Jurkat, Clone E6-1 (cell line): ENCODE measurements around the gene MKLN1.
"Not testable (repeated sequence)": the region's sequence is repeated elsewhere in the genome, so short reads cannot be mapped to it uniquely, and the experiment has no call there.

Experiments used
- DNase-seq: peaks from one replicate; pipeline ENCODE4 v3.0.0-alpha.2; 2011; ENCODE audit warnings: low read depth, low spot score
- H3K4me3 ChIP-seq: 2 replicates; pipeline ENCODE4 v1.5.1; 2011; ENCODE audit warnings: mild to moderate bottlenecking, low read length, control low read depth, moderate library complexity

MKLN1 gene

DNA sequence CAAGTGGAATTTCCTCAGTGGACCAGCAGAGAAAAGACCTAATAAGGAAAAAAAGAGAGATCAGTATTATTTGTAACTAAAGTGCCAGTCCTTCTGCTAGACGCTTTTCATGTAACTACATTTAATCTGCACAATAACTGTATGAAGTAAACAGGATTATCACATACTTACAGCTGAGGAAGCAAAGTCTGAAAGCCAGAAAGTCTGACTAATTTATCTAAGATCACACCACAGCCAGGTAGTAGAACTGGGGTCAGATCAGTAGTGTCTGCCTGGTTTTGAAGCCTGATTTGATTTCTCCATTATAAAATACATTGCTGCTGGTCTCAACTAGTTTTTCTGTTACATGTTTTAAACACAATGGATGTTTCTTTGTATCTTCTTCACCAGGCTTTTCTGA lies 159.5 kb downstream of the MKLN1 start:
- H3K4me3 ChIP-seq: no peak overlapping the region
- DNase-seq: no peak

DNA sequence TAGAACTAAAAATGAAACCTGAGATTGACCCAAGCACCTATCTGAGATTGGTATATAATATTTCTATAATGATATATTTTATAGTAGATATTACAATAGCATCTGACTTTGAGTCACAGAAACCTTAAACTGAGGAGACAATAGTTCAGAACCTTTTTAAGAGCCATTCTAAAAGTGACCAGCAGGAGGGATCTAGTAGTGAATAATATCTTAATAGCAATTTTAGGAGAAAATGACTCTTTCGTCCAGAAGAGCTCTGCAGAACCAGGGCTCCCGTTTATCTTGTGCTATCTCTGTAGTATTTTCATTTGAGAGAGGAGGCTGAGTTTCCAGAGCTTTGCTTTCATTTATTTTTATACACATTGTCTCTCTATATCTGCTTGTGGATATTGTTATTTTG lies 160.7 kb downstream of the MKLN1 start:
- DNase-seq: no peak
- H3K4me3 ChIP-seq: no peak overlapping the region

DNA sequence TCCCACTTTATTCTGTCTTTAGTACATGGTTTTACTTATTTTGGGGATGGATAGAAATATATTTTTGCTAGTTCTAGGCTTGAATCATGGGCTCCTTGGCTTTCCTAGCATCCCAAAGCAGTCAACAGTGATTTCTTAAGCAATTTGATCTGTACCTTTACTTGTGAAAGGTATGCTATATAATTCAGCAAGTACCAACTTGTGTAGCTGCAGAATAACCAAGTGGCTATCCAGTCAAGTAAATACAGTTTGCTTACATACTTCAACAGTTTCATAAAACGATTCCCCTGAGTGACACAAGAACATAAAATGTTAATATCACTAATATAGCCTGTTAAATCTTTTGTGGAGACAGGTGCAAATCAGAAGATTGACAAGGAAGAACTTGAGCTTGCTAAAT lies 161.5 kb downstream of the MKLN1 start:
- no peak for DNase-seq
- H3K4me3 ChIP-seq: no peak overlapping the region

DNA sequence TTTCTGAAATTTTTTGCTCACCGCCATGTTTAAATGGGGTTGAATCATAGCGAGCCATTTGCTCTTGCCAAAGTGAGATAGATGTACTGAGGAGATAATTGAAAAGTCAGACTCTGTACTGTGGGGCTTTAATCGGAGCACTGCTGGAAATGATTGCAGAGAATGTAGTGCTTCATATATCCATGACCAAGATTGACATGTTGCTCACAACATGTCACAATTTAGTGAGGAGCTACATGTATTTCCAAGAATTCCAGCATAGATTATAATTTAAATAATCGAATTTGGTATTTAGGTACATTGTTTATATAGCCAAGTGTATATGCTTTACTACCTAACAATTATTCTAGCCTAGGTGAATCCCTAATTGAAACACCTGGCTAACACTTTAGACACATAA lies 162.2 kb downstream of the MKLN1 start:
- DNase-seq: no peak
- H3K4me3 ChIP-seq: no peak overlapping the region

DNA sequence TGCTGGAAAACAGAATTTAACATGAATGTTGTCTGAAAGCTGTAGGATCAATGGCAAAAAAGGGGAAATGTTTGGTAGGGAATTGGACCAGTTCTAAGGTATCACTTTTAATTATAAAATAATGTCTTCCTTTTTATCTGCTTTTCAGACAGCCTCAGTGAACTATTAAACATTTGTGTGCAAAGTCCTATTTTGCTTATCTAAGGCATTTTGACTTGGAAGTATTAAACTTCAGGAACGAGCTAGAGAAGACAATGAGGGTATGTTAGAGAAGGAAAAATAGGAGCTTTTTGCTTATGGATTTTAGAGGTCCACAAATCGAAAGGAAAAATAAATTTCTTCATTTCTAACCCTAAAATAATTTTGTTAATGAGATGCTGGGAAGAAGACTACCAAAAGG lies 165.4 kb downstream of the MKLN1 start:
- H3K4me3 ChIP-seq: no peak overlapping the region
- DNase-seq: no peak

DNA sequence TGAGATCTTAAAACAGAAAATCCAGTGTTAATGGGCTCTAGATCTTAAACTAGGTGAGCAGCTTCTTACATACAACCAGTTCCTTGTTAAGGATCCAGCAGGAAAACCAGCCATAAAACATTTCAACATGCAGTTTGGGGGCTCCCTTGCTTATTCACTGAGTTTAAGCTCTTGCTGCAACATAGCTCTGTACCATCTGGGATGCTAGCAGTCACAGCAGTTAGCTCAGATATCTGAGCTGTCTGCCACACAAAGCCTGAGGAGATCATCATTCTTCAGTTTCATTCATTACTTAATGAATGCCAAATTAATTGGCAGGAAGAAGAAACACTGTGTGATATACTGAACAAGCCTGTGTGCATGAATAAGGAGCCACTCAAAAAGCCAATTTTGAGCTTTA lies 165.9 kb downstream of the MKLN1 start:
- no peak overlapping the region for H3K4me3 ChIP-seq
- no peak for DNase-seq

DNA sequence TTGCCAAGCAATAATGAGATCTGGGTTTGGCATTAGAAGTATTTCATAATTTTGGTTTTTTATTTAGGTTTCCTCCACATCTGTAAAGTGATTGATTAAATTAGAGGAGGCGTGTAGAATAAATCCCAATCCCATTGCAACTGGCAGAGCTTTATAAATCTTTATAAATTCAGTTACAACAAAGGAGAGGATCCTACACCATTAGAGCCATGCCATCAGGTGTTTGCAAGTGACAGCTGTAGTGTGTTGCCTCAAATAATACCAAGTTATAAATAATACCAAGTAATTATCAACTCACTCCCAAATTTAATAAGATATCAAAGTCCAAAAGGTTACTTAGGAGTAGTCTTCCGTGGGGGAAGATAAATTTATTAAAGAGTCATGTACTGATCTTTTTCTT lies 166.5 kb downstream of the MKLN1 start:
- DNase-seq: no peak
- H3K4me3 ChIP-seq: no peak overlapping the region

DNA sequence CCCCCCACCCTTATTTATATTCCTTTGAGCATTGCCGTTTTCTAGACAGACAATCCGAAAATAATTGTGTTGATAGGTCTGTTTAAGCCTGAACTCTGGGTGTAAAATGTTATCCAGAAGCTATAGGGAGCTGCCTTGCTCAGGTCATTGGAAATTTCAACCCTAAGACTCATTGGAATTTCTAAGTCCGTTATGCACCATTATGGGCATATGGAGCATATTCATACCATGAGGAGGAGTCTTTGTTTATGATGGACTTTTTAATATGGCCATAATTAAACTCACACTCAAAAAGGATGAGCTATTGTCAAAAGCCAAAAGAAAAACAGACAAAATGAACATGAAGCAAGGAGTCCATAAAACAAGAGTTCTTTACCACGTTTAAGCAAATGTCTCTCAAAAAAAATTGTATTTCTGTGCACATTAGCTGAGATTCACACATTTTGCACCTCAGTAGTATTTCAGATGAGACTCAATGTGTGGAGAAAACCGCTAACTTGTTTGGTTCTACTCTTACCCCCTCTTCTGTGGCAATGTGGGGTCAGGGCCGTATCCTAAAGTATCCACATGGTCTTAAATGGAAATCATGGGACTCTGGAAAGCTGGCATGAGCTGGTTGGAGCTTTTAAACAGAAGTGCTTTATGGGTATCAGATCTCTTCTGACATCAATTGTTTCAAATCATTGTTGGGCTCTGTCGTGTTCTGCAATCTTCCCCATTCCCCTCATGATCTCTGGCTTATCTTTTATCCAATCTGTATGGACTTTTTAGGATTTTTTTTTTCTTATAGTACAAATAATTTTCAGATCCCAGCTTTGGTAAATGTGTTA lies 168.2 kb downstream of the MKLN1 start:
- H3K4me3 ChIP-seq: no peak overlapping the region
- DNase-seq: no peak

DNA sequence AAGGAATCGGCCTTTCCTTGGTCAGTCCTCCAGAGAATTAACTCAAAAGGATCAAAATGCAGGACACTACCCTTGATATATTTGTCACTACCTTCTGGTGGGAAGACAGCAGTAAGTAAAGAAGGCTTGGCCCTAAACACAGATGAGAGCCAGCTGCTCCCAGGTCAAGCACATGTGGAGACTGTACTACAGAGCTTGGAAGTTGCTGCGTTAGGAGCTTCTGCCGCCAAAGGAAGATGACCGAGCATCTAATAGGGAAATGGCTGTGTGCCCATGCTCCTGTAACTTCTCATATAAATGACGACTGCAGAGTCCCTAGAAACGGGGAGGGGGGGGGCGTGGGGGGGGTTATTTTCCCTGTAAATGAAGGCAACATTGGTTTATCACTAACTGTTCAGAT lies 169.8 kb downstream of the MKLN1 start:
- no peak for DNase-seq
- H3K4me3 ChIP-seq: no peak overlapping the region

DNA sequence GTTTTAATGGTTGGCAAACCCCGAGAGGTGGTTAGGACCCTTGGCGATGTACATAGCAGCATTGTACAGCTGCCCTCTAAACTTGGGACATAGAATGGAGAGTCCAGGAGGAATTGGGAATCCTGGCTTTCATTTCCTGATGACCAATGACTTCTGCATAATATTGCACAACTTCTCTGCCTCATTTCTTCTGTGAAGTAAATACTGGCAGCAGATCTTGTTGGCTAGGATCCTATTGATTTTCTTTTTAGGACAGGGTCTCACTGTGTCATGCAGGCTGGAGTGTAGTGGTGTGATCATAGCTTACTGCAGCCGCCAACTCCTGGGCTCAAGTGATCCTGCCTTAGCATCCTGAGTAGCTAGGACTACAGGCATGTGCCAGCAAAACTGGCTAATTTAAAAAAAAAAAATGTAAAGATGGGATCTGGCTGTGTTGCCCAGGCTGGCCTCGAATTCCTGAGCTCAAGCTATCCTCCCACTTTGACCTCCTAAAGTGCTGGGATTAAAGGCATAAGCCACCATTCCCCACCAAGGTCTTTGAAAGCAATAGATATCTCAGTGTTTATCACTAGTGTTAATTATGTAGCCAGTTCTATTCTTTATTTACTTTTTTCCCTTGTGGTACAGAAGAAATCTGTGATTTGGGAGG lies 170.7 kb downstream of the MKLN1 start:
- no peak overlapping the region for H3K4me3 ChIP-seq
- no peak for DNase-seq

DNA sequence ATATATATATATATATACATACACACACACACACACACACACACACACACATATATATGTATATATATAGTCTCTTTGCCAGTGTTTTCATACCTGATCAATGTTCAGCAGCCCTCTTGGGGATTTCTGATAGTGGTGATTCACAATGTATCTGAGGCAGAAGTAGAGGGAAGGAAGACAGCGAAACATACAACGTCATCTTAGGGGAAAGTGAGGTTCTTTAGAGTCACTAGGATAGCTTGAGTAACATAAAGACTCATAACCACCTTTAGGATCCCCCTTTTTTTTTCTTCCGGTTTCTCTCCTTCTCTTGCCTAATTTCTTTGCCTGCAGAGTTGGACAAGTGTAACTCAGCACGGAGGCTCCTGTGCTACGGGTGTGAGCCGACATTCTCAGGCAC lies 172.1 kb downstream of the MKLN1 start:
- DNase-seq: no peak
- H3K4me3 ChIP-seq: no peak overlapping the region

DNA sequence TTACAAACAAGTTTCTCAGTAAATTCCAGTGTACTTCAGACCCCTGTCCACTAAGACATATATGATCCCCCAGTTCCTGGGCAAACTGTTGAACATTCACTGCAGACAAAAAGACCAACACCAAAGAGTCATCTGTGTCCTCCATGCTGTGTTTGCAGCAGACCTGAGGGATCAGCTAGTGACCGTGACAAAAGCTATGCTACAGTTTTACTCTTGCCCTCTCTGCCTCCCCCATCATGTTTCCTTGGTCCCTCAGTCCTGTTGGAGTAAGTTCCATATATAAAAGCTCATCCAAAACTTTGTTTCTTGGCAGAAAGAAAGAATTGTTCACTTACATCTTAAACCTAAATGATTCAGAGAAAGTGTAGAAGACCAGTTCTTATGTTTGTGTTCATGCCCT lies 172.7 kb downstream of the MKLN1 start:
- DNase-seq: no peak
- H3K4me3 ChIP-seq: no peak overlapping the region

DNA sequence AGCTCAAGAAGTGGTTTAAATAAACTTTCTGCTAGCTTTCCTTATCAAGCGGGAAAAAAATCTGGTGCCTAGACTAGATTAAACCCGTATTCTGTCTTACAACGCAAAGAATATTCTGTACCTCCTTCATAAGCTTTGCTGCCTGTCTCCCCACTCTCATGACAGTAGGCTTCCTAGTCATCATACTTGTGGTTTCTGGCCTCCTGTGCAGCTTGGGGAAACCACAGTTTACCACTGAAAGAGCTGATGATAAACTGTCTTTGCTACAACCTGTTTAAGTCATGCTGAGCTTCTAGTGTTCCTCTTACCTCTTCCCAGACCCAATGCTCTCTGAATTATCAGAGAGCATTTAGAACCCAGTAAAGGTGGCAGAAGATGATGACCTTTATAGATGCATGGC lies 173.7 kb downstream of the MKLN1 start:
- peak; percentile 90 for DNase-seq
- H3K4me3 ChIP-seq: no peak overlapping the region

DNA sequence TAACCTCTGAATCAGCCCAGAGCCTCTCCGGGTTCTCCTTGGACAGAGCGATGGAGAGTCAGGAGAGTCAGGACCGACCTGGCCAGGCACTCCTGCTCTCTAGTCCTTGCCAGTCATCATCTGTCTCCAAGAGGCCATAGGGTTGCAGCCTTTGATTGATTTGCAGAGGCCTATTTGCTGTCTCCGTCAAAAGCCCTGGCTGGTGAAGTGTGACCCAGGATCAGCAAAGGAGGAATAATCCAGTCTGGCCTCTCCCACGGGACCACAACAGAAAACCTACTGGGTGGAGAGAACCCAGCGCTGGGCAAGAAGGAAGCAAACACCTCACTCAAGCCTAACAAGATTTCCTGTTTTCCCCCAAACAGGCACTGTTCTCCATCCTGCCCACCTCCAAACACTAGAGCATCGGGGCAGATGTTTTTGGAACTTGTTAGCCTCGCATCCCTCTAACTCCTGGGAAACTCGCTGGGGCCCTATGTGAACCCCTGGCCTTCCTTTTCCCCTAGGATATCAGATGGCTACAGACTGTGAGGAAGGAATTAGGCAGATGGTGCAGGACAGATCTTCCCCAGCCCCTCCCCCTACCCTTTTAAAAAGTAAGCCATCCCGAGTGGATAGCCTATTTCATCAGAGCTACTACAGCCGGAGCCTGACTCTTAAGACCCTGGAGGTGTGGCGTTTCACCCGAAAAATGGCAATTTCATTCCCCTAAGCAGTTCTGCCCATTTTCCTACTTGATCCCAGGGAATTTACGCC lies 174.4 kb downstream of the MKLN1 start:
- no peak overlapping the region for H3K4me3 ChIP-seq
- no peak for DNase-seq

DNA sequence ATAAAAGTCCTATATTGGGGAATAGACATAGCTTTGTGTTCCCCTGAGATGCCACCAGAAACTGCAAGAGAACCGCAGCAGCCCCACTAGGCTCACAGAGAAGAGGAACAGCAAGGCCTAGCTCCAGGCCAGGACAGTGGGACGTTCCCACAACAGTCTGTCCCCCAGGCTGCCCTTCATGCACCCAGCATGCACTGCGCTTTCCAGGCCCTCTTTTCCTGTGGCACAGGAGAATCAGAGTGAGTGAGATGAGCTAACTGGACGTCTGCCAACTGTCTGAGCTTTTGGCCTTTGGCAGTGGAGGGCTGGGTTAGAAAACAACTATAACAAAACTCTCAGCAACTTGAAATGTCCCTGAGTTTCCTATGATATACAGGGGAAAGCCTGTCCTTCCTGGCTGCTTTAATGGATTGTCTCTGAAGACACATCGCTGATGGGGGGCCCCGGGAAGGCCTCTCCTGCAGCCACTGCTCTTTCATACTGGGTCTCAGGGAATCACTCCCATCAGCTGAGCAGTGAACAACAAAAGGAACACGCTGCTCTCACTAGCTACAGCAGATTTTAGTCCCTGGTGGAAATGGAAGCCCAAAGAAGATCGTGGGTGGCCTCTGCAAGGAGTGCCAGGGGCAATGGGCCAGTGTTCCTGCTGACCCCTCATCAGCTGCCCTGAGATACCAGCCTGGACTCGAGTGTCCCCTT lies 175.3 kb downstream of the MKLN1 start:
- no peak for DNase-seq
- no peak overlapping the region for H3K4me3 ChIP-seq

DNA sequence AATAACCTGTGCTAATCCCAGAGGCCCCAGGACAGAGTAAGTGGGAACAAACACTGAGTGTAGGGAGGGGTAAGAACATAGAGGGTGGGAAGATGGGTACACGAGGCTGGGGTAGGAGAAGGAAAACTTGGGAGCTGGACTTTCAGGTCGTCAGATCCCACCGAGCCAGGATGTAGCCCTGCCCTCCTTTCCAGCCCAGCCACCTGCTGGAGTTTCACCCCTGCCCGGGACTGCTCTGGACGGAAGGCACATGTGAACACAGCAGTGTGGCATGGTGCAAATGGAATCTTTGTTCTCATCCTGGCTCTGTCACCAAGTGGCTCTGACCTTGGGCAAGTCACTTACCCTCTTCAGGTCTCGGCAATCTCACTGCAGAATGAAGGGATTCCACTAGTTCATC lies 176.0 kb downstream of the MKLN1 start:
- H3K4me3 ChIP-seq: no peak overlapping the region
- no peak for DNase-seq

DNA sequence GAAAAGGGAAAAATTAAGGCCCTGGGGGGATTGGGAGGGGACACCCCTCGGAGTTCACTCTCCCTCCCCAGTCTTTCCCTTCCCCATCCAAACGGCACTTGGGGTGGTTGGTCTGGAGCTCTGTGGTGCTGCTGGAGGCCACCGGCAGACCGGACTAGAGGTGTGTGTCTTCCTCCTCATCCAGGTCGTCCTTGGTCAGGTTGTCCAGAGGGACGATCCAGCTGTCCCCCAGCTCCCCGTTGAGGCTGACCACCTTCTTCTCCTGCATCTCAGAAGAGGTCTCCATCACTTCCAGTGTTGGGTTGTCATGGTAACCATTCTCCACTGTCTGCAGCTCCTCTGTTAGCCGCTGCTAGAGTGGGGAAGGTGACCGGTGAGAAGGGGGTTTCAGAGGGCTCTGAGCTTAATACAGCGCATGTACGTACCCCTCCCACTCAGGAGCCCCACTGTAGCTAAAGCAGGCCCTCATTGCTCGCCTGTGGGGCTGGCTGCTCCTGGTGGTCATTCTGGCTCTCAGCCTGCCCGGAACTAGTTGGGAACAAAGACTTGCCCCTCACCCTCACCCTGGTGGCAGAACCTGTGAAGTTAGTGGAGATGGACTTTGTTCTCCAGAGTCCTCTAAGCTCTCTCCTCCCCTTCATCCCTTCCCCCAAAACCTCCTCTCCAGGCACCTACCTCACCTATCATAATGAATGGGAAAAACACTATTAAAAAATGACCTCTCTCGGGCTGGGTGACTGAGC lies 176.7 kb downstream of the MKLN1 start:
- no peak overlapping the region for H3K4me3 ChIP-seq
- DNase-seq: no peak

DNA sequence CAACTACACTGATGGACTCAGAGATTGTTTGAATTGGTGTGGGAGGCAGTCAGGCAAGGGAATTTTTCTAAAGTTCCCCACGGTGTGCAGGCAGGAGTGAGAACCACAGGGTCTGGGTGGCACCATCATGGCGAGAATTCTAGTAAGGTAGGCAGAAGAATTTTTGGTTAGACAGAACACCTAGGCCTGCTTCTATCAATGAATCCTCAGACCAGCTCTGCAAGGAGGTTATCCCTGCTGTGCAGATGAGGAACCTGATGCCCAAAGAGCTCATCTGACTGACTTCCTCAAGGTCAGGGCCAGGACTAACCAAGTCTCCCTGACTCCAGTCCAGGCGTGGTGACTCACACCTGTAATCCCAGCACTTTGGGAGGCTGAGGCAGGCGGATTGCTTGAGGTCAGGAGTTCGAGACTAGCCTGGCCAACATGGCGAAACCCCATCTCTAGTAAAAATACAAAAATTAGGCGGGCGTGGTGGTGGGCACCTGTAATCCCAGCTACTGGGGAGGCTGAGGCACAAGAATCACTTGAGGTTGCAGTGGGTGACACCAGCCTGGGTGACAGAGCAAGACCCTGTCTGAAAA lies 177.5 kb downstream of the MKLN1 start:
- DNase-seq, H3K4me3 ChIP-seq: not testable (repeated sequence)
